C4-2B (cell line): ENCODE data around the gene FKBP14.

ENCODE experiments used
- CTCF ChIP-seq: fragments of 450-650 bp; conservative IDR thresholded peaks from 2 replicates; pipeline ENCODE4 v1.5.1; 2017; ENCODE audit warnings: mild to moderate bottlenecking
- ZFX ChIP-seq: fragments of 450-650 bp; IDR thresholded peaks from 2 replicates; pipeline ENCODE4 v1.6.1; 2017

- TF ChIP-seq CTCF = no peak
- TF ChIP-seq ZFX = no peak
These were observed 34.6 kb downstream of the FKBP14 start for GRCh38 chr7:29991937-29992336.
